ENCODE data around the gene SNX25.

SNX25 gene

GRCh38 chr4:185399466-185399865 lies 190.1 kb downstream of the SNX25 start:
- Histone ChIP-seq H3F3A (ENCODE audit: insufficient read depth, low read length) (0 out of 2 replicates have a peak, but pooled peaks cover 2% of the 10 kb centered on the region), H4K20me1 (ENCODE audit: insufficient read depth, low read length) (no peaks in the 10 kb centered on the region), H2AFZ (ENCODE audit: low read length) (no peak overlapping the region), H3K79me2 (ENCODE audit: insufficient read depth, low read length) (no peaks in the 10 kb centered on the region), H3K9me2 (ENCODE audit: low read depth, low read length) (no peaks in the 10 kb centered on the region), H3K9me3 (ENCODE audit: low read length) (no peaks in the 10 kb centered on the region), H3K27me3 (ENCODE audit: insufficient read depth, low read length) (no peaks in the 10 kb centered on the region), H3K4me1 (ENCODE audit: insufficient read depth, low read length, severe bottlenecking) (peaks cover 47% of the 10 kb centered on the region), H3K36me3 (ENCODE audit: insufficient read depth, low read length) (peaks cover 48% of the 10 kb centered on the region; the same call in 1 of the 2 replicates), H3K4me3 (ENCODE audit: low read depth, low read length, poor library complexity, severe bottlenecking) (no peak overlapping the region), H3K4me2 (ENCODE audit: low read length) (peak overlapping the region; percentile 14; the same call in 1 of the 2 replicates), H3K27ac (ENCODE audit: low read depth, low read length, poor library complexity, severe bottlenecking) (peak overlapping the region; percentile 36), H3K9ac (ENCODE audit: low read length) (no peak overlapping the region)
- TF ChIP-seq CTCF (IDR thresholded peaks at IDR 0.05; ENCODE audit: low read length) (no peak), EZH2 (IDR thresholded peaks at IDR 0.05; ENCODE audit: borderline replicate concordance, low read length) (no peak)

- TF ChIP-seq CTCF (IDR thresholded peaks at IDR 0.05; ENCODE audit: low read length) (no peak), EZH2 (IDR thresholded peaks at IDR 0.05; ENCODE audit: borderline replicate concordance, low read length) (no peak)
Observed at GRCh38 chr4:185404031-185404430, 194.6 kb downstream of the SNX25 start.

GRCh38 chr4:185405296-185405999 lies 196.1 kb downstream of the SNX25 start:
- H3K9me2 ChIP-seq (ENCODE audit: low read depth, low read length), result no peaks in the 10 kb centered on the region
- no peak for TF ChIP-seq CTCF (IDR thresholded peaks at IDR 0.05; ENCODE audit: low read length)
- no peak for TF ChIP-seq EZH2 (IDR thresholded peaks at IDR 0.05; ENCODE audit: borderline replicate concordance, low read length)
- peaks cover 16% of the 10 kb centered on the region for H3K4me1 ChIP-seq (ENCODE audit: insufficient read depth, low read length, severe bottlenecking)
- H3K36me3 ChIP-seq (ENCODE audit: insufficient read depth, low read length), result peaks cover 46% of the 10 kb centered on the region; the same call in 1 of the 2 replicates
- no peaks in the 10 kb centered on the region for H3K27me3 ChIP-seq (ENCODE audit: insufficient read depth, low read length)
- H3K27ac ChIP-seq (ENCODE audit: low read depth, low read length, poor library complexity, severe bottlenecking), result peak overlapping the region; percentile 74
- peak overlapping the region; percentile 36; the same call in 1 of the 2 replicates for H3K4me2 ChIP-seq (ENCODE audit: low read length)
- H4K20me1 ChIP-seq (ENCODE audit: insufficient read depth, low read length), result no peaks in the 10 kb centered on the region
- no peaks in the 10 kb centered on the region for H3K79me2 ChIP-seq (ENCODE audit: insufficient read depth, low read length)
- H3K9ac ChIP-seq (ENCODE audit: low read length), result peak overlapping the region; percentile 28; the same call in 1 of the 2 replicates
- H3K9me3 ChIP-seq (ENCODE audit: low read length), result no peaks in the 10 kb centered on the region
- H3F3A ChIP-seq (ENCODE audit: insufficient read depth, low read length), result no peaks in the 10 kb centered on the region
- H3K4me3 ChIP-seq (ENCODE audit: low read depth, low read length, poor library complexity, severe bottlenecking), result no peak overlapping the region
- no peak overlapping the region for H2AFZ ChIP-seq (ENCODE audit: low read length)

More at GRCh38 chr4:185404031-185404430, 194.6 kb downstream of the SNX25 start:
- Histone ChIP-seq H3K36me3 (ENCODE audit: insufficient read depth, low read length) (peaks cover 56% of the 10 kb centered on the region; the same call in 1 of the 2 replicates), H3K27me3 (ENCODE audit: insufficient read depth, low read length) (no peaks in the 10 kb centered on the region), H3K4me2 (ENCODE audit: low read length) (no peak overlapping the region), H3K4me3 (ENCODE audit: low read depth, low read length, poor library complexity, severe bottlenecking) (no peak overlapping the region), H3K27ac (ENCODE audit: low read depth, low read length, poor library complexity, severe bottlenecking) (no peak overlapping the region), H3K4me1 (ENCODE audit: insufficient read depth, low read length, severe bottlenecking) (peaks cover 28% of the 10 kb centered on the region), H2AFZ (ENCODE audit: low read length) (no peak overlapping the region), H3F3A (ENCODE audit: insufficient read depth, low read length) (0 out of 2 replicates have a peak, but pooled peaks cover 2% of the 10 kb centered on the region), H3K79me2 (ENCODE audit: insufficient read depth, low read length) (no peaks in the 10 kb centered on the region), H3K9me2 (ENCODE audit: low read depth, low read length) (no peaks in the 10 kb centered on the region), H4K20me1 (ENCODE audit: insufficient read depth, low read length) (no peaks in the 10 kb centered on the region), H3K9me3 (ENCODE audit: low read length) (no peaks in the 10 kb centered on the region), H3K9ac (ENCODE audit: low read length) (no peak overlapping the region)
